ENCODE measurements around the gene TRAPPC2. TPM values are rescaled to one million over a fixed set of nuclear protein-coding genes. Genes with fewer than 3 reads are reported as not detected.
"Not testable (repeated sequence)": the region's sequence is repeated elsewhere in the genome, so short reads cannot be mapped to it uniquely, and the experiment has no call there.

TRAPPC2 gene
- total and polyA plus RNA-seq, 4 donors: 6.5 to 18.5 (median 15.3) TPM

DNA sequence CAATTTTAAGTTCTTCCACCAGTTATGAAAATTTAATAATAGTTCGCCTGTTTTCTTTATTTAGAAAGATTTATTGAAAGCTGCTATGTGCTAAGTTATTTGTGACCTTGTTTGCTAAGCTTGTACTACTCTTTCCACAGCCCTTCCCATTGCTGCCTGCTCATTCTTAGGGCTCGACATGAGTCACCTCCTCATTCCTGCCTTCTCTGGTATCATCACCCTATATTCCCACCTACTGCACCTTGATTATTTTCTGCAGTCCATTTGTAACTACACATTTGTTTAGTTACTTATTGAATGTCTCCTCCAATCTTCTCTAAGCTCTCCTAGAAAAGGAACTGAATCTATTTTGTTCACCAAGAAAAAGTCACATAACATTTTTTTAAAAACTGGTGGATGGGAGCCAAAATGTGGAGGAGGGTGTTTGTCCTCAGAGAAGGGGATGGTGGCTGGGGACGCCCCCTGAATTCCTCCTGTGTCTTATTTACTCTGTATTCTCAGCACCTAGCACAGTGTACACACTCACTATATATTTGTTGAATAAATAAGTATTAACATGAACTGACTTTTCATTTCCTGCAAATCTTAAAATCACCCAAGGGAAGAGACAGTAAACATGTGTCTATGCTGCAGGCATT lies 49.2 kb downstream of the TRAPPC2 start:
- no peaks in the 10 kb centered on the region for H3K36me3 ChIP-seq (ENCODE audit: control insufficient read depth in 1 of 2, insufficient read depth in 2 of 2, low read length in 1 of 2)
- DNase-seq (no peak), ATAC-seq (ENCODE audit: low FRiP score) (no peak)
- WGBS, 2 donors: 47 to 48% methylated on average over 3 of the region's 3 CpGs
- intact Hi-C loops (cut with DNase I): loop anchor here in 1 of 2 donors (5.0 kb wide), 1 partner anchor 33 kb away; the partner anchor contains the start of gene TCEANC
- no peak overlapping the region for H3K27ac ChIP-seq (ENCODE audit: low read depth in 1 of 2, low read length in 2 of 2)
- H3K9me3 ChIP-seq (ENCODE audit: control insufficient read depth, low read length): no peaks in the 10 kb centered on the region
- H3K4me1 ChIP-seq (ENCODE audit: control insufficient read depth in 1 of 2, insufficient read depth in 2 of 2, low read length in 2 of 2): no peaks in the 10 kb centered on the region
- H3K27me3 ChIP-seq (ENCODE audit: control insufficient read depth in 1 of 2, insufficient read depth in 2 of 2, low read length in 1 of 2): no peaks in the 10 kb centered on the region
- no peak overlapping the region for H3K4me3 ChIP-seq (ENCODE audit: low read length in 2 of 2)

DNA sequence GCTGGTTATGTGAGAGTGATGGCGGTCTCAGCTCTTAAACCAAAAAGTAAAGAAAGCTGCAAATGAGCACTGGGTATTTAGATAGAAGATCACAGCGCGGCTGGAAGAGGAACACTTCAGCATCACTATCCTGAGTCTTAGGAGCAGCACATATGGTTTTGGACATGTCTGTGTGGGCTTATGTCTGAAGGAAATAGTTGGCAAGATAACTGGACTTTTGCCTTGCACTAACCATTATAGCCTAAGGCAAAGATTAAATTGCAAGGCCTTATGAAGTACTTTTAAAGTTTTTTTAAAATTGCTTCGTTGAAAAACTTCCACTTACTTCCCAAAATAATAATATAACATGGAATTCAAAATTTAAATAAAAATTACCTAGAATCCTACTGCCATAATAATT lies 50.1 kb downstream of the TRAPPC2 start:
- no peak overlapping the region for H3K4me3 ChIP-seq (ENCODE audit: low read length in 2 of 2)
- ATAC-seq (ENCODE audit: low FRiP score) (no peak), DNase-seq (no peak)
- no peaks in the 10 kb centered on the region for H3K27me3 ChIP-seq (ENCODE audit: control insufficient read depth in 1 of 2, insufficient read depth in 2 of 2, low read length in 1 of 2)
- H3K9me3 ChIP-seq (ENCODE audit: control insufficient read depth, low read length): no peaks in the 10 kb centered on the region
- 72 to 92% methylated on average over 4 of the region's 4 CpGs for WGBS, 2 donors
- no peak overlapping the region for H3K27ac ChIP-seq (ENCODE audit: low read depth in 1 of 2, low read length in 2 of 2)
- H3K4me1 ChIP-seq (ENCODE audit: control insufficient read depth in 1 of 2, insufficient read depth in 2 of 2, low read length in 2 of 2): no peaks in the 10 kb centered on the region
- intact Hi-C loops (cut with DNase I): no loop called here
- H3K36me3 ChIP-seq (ENCODE audit: control insufficient read depth in 1 of 2, insufficient read depth in 2 of 2, low read length in 1 of 2): no peaks in the 10 kb centered on the region

DNA sequence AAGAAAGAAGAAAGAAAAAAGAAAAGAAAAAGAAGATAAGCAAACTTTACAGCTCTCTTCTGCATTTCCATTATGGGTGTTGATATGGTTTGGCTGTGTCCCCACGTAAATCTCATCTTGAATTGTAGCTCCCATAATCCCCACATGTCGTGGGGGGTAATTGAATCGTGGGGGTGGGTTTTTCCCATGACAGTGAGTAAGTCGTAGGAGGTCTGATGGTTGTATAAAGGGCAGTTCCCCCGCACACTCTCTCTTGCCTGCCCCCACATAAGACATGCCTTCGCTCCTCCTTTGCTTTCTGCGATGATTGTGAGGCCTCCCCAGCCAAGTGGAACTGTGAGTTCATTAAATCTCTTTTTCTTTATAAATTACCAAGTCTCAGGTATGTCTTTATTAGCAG lies 52.8 kb downstream of the TRAPPC2 start:
- intact Hi-C loops (cut with DNase I): no loop called here
- 71 to 87% methylated on average over 7 of the region's 7 CpGs for WGBS, 2 donors
- ATAC-seq (ENCODE audit: low FRiP score): no peak
- H3K9me3 ChIP-seq (ENCODE audit: control insufficient read depth, low read length): no peaks in the 10 kb centered on the region
- no peak overlapping the region for H3K27ac ChIP-seq (ENCODE audit: low read depth in 1 of 2, low read length in 2 of 2)
- no peak for DNase-seq
- no peaks in the 10 kb centered on the region for H3K27me3 ChIP-seq (ENCODE audit: control insufficient read depth in 1 of 2, insufficient read depth in 2 of 2, low read length in 1 of 2)
- no peak overlapping the region for H3K4me3 ChIP-seq (ENCODE audit: low read length in 2 of 2)
- no peaks in the 10 kb centered on the region for H3K36me3 ChIP-seq (ENCODE audit: control insufficient read depth in 1 of 2, insufficient read depth in 2 of 2, low read length in 1 of 2)
- no peaks in the 10 kb centered on the region for H3K4me1 ChIP-seq (ENCODE audit: control insufficient read depth in 1 of 2, insufficient read depth in 2 of 2, low read length in 2 of 2)

DNA sequence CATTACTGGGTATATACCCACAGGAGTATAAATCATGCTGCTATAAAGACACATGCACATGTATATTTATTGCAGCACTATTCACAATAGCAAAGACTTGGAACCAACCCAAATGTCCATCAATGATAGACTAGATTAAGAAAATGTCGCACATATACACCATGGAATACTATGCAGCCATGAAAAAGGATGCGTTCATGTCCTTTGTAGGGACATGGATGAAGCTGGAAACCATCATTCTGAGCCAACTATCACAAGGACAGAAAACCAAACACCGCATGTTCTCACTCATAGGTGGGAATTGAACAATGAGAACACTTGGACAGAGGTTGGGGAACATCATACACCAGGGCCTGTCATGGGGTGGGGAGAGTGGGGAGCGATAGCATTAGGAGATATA lies 54.7 kb downstream of the TRAPPC2 start:
- H3K4me1 ChIP-seq (ENCODE audit: control insufficient read depth in 1 of 2, insufficient read depth in 2 of 2, low read length in 2 of 2); H3K27me3 ChIP-seq (ENCODE audit: control insufficient read depth in 1 of 2, insufficient read depth in 2 of 2, low read length in 1 of 2); H3K36me3 ChIP-seq (ENCODE audit: control insufficient read depth in 1 of 2, insufficient read depth in 2 of 2, low read length in 1 of 2); H3K9me3 ChIP-seq (ENCODE audit: control insufficient read depth, low read length); DNase-seq; H3K4me3 ChIP-seq (ENCODE audit: low read length in 2 of 2); intact Hi-C loops (cut with DNase I); ATAC-seq (ENCODE audit: low FRiP score); H3K27ac ChIP-seq (ENCODE audit: low read depth in 1 of 2, low read length in 2 of 2): not testable (repeated sequence)
- WGBS, 2 donors: 95 to 100% methylated on average over 3 to 4 of the region's 4 CpGs

DNA sequence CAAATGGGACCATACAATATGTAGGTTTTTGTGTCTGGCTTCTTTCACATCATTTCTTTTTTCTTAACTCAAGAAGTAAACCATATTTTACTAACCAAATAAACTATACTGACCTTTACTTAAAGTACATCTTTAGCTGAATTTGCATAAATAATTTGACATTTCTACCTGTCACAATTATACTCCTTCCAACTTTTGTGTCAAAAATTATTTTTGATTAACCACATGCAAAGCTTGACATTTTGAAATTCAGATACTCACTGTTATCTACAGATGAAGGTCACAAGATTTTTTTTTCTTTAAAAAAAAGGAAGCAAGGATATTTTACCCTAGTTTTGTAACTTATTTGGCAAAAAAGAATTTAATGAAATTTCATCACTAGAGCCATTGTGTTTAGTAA lies 57.5 kb downstream of the TRAPPC2 start:
- DNase-seq: no peak
- H3K4me3 ChIP-seq (ENCODE audit: low read length in 2 of 2): no peak overlapping the region
- H3K4me1 ChIP-seq (ENCODE audit: control insufficient read depth in 1 of 2, insufficient read depth in 2 of 2, low read length in 2 of 2): no peaks in the 10 kb centered on the region
- intact Hi-C loops (cut with DNase I): no loop called here
- no peaks in the 10 kb centered on the region for H3K36me3 ChIP-seq (ENCODE audit: control insufficient read depth in 1 of 2, insufficient read depth in 2 of 2, low read length in 1 of 2)
- H3K9me3 ChIP-seq (ENCODE audit: control insufficient read depth, low read length): no peaks in the 10 kb centered on the region
- no peaks in the 10 kb centered on the region for H3K27me3 ChIP-seq (ENCODE audit: control insufficient read depth in 1 of 2, insufficient read depth in 2 of 2, low read length in 1 of 2)
- no peak overlapping the region for H3K27ac ChIP-seq (ENCODE audit: low read depth in 1 of 2, low read length in 2 of 2)
- no peak for ATAC-seq (ENCODE audit: low FRiP score)

DNA sequence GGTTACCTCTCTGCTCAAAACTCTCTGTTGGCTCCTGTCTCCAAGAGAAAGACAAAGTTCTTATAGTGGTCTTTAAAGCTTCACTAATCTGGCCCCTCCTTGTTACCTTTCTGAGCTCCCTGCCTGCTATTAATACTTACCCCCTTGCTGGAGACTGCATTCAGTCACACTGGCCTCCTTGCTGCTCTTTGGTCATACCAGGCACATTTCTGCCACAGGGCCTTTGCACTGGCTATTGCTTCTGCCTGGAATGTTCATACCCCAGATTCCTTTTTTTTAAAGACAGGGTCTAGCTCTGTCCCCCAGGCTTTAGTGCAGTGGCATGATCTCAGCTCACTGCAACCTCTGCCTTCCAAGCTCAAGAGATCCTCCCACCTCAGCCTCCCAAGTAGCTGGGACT lies 61.4 kb downstream of the TRAPPC2 start:
- no peak overlapping the region for H3K27ac ChIP-seq (ENCODE audit: low read depth in 1 of 2, low read length in 2 of 2)
- H3K4me3 ChIP-seq (ENCODE audit: low read length in 2 of 2): no peak overlapping the region
- no peaks in the 10 kb centered on the region for H3K27me3 ChIP-seq (ENCODE audit: control insufficient read depth in 1 of 2, insufficient read depth in 2 of 2, low read length in 1 of 2)
- no peaks in the 10 kb centered on the region for H3K9me3 ChIP-seq (ENCODE audit: control insufficient read depth, low read length)
- intact Hi-C loops (cut with DNase I): no loop called here
- ATAC-seq (ENCODE audit: low FRiP score): no peak
- DNase-seq: no peak
- no peaks in the 10 kb centered on the region for H3K36me3 ChIP-seq (ENCODE audit: control insufficient read depth in 1 of 2, insufficient read depth in 2 of 2, low read length in 1 of 2)
- H3K4me1 ChIP-seq (ENCODE audit: control insufficient read depth in 1 of 2, insufficient read depth in 2 of 2, low read length in 2 of 2): no peaks in the 10 kb centered on the region

DNA sequence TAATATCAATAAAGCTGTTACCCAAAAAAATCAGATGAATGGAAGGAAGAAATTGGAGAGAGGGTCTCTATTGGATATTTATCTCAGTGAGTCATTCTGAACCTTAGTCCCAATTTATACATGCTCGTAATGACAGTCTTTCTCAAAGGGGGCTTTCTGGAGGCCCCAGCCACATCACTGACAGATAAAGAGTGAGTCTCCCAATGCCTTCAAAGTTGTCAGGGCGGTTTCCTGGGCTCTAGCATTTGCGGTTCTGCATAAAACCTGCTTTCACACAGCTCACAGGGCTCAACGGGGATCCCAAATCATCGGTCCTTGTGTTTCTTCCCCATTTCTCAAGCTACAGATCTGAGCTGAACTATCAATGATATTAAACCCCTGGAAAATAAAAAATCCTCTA lies 64.2 kb downstream of the TRAPPC2 start:
- no peak overlapping the region for H3K27ac ChIP-seq (ENCODE audit: low read depth in 1 of 2, low read length in 2 of 2)
- WGBS, 2 donors: 94 to 97% methylated on average over 5 of the region's 5 CpGs

DNA sequence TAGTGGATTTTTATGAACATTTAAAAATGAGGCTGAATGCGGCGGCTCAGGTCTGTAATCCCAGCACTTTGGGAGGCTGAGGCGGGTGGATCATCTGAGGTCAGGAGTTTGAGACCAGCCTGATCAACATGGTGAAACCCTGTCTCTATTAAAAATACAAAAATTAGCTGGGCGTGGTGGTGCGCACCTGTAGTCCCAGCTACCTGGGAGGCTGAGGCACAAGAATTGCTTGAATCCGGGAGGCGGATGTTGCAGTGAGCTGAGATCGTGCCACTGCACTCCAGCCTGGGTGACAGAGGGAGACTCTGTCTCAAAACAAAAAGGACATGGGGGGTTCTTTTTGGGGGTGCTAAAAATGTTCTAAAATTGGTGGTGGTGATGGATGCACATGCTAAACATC lies 64.7 kb downstream of the TRAPPC2 start:
- H3K36me3 ChIP-seq (ENCODE audit: control insufficient read depth in 1 of 2, insufficient read depth in 2 of 2, low read length in 1 of 2); intact Hi-C loops (cut with DNase I); H3K27ac ChIP-seq (ENCODE audit: low read depth in 1 of 2, low read length in 2 of 2); DNase-seq; H3K4me1 ChIP-seq (ENCODE audit: control insufficient read depth in 1 of 2, insufficient read depth in 2 of 2, low read length in 2 of 2); H3K27me3 ChIP-seq (ENCODE audit: control insufficient read depth in 1 of 2, insufficient read depth in 2 of 2, low read length in 1 of 2); H3K4me3 ChIP-seq (ENCODE audit: low read length in 2 of 2); H3K9me3 ChIP-seq (ENCODE audit: control insufficient read depth, low read length); ATAC-seq (ENCODE audit: low FRiP score): not testable (repeated sequence)
- 95 to 96% methylated on average over 8 of the region's 8 CpGs for WGBS, 2 donors

More for the DNA sequence above, 64.2 kb downstream of the TRAPPC2 start:
- no peaks in the 10 kb centered on the region for H3K4me1 ChIP-seq (ENCODE audit: control insufficient read depth in 1 of 2, insufficient read depth in 2 of 2, low read length in 2 of 2)
- H3K36me3 ChIP-seq (ENCODE audit: control insufficient read depth in 1 of 2, insufficient read depth in 2 of 2, low read length in 1 of 2): no peaks in the 10 kb centered on the region
- DNase-seq (no peak), ATAC-seq (ENCODE audit: low FRiP score) (no peak)
- no peaks in the 10 kb centered on the region for H3K27me3 ChIP-seq (ENCODE audit: control insufficient read depth in 1 of 2, insufficient read depth in 2 of 2, low read length in 1 of 2)
- no peak overlapping the region for H3K4me3 ChIP-seq (ENCODE audit: low read length in 2 of 2)
- H3K9me3 ChIP-seq (ENCODE audit: control insufficient read depth, low read length): no peaks in the 10 kb centered on the region
- intact Hi-C loops (cut with DNase I): no loop called here

DNA sequence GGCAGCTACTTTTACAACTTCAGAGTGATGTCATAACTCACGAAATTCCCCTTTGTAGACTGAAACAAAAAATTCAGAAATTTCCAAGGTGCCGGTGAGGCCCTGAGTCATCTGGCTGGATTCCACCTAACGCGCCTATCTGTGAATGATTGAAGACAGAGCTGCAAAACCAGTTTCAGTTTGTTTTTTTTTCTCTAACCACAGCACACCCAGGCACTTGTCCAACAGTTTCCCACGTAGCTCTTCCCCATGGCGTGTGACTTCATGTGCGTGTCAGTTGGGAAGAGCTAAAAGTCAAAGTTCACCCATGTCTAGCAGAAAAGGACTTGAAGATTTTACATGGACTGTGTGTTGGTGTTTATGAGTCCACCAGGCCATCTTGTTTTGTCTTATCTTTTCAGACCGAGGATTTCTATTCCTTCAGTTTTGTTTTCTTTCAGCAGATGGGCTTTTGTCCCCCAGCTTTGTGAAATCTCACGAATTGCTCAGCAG lies 65.1 kb downstream of the TRAPPC2 start:
- 7 to 41% methylated on average over 9 of the region's 9 CpGs for WGBS, 2 donors
- no peaks in the 10 kb centered on the region for H3K4me1 ChIP-seq (ENCODE audit: control insufficient read depth in 1 of 2, insufficient read depth in 2 of 2, low read length in 2 of 2)
- intact Hi-C loops (cut with DNase I): no loop called here
- H3K9me3 ChIP-seq (ENCODE audit: control insufficient read depth, low read length): no peaks in the 10 kb centered on the region
- no peaks in the 10 kb centered on the region for H3K36me3 ChIP-seq (ENCODE audit: control insufficient read depth in 1 of 2, insufficient read depth in 2 of 2, low read length in 1 of 2)
- ATAC-seq (ENCODE audit: low FRiP score) (no peak), DNase-seq (peak in 1 of 2 donors; percentile 69)
- no peak overlapping the region for H3K4me3 ChIP-seq (ENCODE audit: low read length in 2 of 2)
- no peak overlapping the region for H3K27ac ChIP-seq (ENCODE audit: low read depth in 1 of 2, low read length in 2 of 2)
- H3K27me3 ChIP-seq (ENCODE audit: control insufficient read depth in 1 of 2, insufficient read depth in 2 of 2, low read length in 1 of 2): no peaks in the 10 kb centered on the region
